Stimulated activated CD4-positive, alpha-beta T cell treated with anti-CD3 and anti-CD28 coated beads, Interleukin-4, amount 100 ng/mL, for 48 hours (primary cell): ENCODE results near the gene LYSMD3.

Source experiments
- DNase-seq, 2 donors: peaks; one replicate each; pipeline ENCODE4 v3.0.0-alpha.2; 2020; ENCODE audit warnings: low read depth in 2 of 2

Gene LYSMD3

GRCh38 chr5:90479611-90480385, 49.6 kb downstream of the LYSMD3 start:
- DNase-seq = no peak

DNA sequence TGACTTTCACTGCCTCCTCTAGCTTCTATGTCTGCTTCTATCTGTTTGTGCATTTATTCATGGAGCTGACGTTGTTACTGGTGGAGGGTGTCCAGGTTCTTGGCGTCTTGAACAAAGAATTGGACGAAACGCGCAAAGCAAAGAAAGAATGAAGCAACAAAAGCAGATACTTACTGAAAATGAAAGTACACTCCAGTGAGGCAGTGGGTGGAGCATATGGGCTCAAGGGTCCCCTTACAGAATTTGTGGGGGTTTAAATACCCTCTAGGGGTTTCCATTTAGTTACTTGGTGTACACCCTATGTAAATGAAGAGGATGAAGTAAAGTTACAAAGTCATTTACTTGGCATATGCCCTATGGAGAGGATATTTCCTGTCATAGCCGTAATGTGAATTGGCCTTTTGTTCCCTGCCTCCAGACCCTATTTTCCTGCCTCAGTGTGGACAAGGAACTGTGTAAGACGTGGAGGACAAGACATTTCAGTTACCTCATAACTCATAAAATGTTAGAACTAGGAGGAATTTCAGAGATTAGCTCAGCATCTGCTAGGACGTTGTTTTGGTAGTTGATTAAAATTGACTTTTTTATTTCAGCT, 51.7 kb downstream of the LYSMD3 start:
- no peak for DNase-seq

GRCh38 chr5:90477073-90477472, 52.3 kb downstream of the LYSMD3 start:
- no peak for DNase-seq

DNA sequence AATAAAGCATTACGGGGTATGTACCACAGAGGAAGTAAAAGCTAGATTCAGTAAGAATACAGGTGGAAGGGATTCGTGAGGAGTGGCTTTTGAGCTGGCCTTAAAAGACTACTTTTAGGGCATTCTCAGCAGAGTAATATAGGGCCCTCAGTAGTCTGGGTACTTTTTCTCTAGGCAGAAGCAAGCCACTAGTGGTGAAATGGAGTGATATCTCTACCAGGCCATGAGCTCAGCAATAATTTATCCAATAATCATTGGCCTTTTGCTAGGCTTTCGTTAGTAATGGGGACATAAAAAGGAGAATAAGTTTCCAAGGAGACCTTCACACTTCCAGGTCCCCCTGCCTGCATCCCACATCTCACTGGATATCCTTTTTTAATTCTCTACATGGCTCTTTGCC, 53.0 kb downstream of the LYSMD3 start:
- no peak for DNase-seq

DNA sequence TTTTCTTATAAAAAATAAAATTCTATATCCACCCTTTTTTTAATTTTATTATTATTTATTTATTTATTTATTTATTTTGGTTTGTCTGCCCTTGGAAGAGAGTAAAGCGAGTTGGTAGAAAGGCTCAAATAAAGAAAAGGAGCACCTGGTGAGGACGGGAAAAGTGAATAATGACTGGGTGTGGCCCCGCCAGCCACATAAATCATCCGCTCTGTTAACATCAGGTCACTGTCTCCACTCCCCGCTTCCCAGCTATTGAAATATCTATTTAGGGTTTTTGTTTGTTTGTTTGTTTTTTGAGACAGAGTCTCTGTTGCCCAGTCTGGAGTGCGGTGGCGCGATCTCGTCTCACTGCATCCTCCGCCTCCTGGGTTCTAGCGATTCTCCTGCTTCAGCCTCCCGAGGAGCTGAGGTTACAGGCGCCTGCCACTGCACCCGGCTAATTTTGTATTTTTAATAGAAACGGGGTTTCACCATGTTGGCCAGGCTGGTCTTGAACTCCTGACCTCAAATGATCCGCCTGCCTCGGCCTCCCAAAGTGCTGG, 53.9 kb downstream of the LYSMD3 start:
- DNase-seq = no peak

DNA sequence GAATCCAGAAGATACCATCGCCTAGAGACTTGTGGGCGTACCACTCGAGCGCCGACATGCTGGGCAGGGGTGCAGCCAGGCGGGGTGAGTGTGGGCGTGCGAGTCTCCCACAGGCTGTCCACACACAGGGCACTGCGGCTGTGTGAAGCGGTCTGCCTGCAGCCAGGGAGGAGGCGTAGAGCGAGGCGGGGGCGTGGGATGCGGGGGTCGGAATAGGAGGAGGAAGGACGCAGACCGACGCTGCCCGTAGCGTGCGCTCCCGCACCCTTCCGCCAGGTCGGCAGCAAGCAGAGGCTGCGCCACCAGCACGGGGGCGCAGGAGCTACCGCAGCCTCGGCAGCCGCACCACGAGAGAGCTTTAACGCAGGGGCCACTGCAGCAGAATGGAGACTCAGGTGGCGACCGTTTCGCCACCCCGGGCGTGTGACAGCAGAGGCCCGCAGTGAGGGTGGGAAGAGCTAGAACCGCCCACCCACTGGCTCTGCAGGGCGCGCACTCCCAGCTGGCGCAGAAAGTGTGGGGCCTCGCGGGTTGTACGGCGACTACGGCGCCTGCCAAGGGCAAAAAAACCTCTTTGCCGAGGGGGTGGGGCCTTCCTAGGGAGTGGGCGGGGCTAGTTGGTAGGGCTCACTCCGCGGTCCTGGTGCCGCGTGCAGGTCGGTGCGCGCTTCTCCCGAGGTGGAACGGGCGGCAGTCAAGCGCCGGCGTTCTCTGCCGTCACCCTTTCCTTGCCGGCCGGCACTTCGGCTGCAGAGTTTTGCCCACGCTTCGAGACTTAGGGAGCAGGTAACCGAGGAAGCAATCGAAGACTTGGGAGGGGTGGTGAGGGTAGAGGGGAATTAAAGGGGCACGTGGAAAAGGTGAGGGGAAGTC, 54.9 kb downstream of the LYSMD3 start, which contains the start of the genes MBLAC2 and POLR3G:
Gene MBLAC2, minus strand, starts transcription at position 537 of the 873 bp plus-strand sequence. Its CDS starts 479 bp downstream, at position 58.
Gene POLR3G, plus strand, starts transcription at position 630 of the 873 bp plus-strand sequence. CDS start 10,704 bp downstream, outside the sequence.
- DNase-seq = peak; percentile 93 to 94

GRCh38 chr5:90473396-90474234, 55.8 kb downstream of the LYSMD3 start:
- DNase-seq = peak; percentile 12 to 37

GRCh38 chr5:90472783-90473395, 56.5 kb downstream of the LYSMD3 start:
- DNase-seq = no peak
